ENCODE results near the gene STK4. TPM values are rescaled to one million over a fixed set of nuclear protein-coding genes. Genes with fewer than 3 reads are reported as not detected.

Gene STK4
- total RNA-seq, 2 donors from 2014 or later, result 271 to 280 TPM

DNA sequence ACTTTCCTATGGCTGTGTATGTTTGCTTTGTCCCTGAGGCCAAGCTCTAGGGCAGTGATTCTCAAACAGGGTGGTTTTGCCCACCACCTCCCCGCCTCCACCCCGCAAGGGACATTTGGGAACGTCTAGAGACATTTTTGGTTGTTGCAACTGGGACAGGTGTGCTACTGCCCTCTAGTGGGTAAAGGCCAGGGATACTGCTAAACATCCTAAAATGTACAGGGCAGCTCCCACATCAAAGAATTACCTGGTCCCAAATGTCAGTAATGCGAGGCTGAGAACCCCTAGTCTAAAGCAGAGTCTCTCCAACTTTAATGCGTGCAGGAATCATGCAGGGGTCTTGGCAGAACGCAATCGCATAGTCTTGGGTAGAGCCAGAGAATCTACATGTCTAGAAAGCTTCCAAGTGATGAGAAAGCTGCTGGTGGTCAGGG lies 129.5 kb downstream of the STK4 start:
- ATAC-seq (peak; percentile 72), DNase-seq (peak in 2 of 3 donors; percentile 22 to 36)
- Mint-ChIP-seq H3K27ac (no peak overlapping the region), H3K36me3 (ENCODE audit: low read depth) (no peaks in the 10 kb centered on the region), H3K27me3 (peaks cover 35% of the 10 kb centered on the region), H3K4me3 (no peak overlapping the region), H3K4me1 (peaks cover 11% of the 10 kb centered on the region)
- no peaks in the 10 kb centered on the region for H3K9me3 ChIP-seq (ENCODE audit: control insufficient read depth, low read length, poor library complexity, severe bottlenecking)

GRCh38 chr20:45096781-45097180 lies 130.5 kb downstream of the STK4 start:
- H3K4me3 Mint-ChIP-seq, result peak overlapping the region; percentile 77

GRCh38 chr20:45097485-45098102 lies 131.3 kb downstream of the STK4 start:
- Mint-ChIP-seq H3K36me3 (ENCODE audit: low read depth) (no peaks in the 10 kb centered on the region), H3K4me3 (peak overlapping the region; percentile 81), H3K4me1 (peaks cover 14% of the 10 kb centered on the region), H3K27ac (no peak overlapping the region), H3K27me3 (peaks cover 41% of the 10 kb centered on the region)
- peak; percentile 69 for ATAC-seq
- DNase-seq, result no peak
- no peaks in the 10 kb centered on the region for H3K9me3 ChIP-seq (ENCODE audit: control insufficient read depth, low read length, poor library complexity, severe bottlenecking)

More at GRCh38 chr20:45096781-45097180, 130.5 kb downstream of the STK4 start:
- DNase-seq, result no peak
- Mint-ChIP-seq H3K27me3 (peaks cover 41% of the 10 kb centered on the region), H3K27ac (no peak overlapping the region), H3K4me1 (peaks cover 15% of the 10 kb centered on the region), H3K36me3 (ENCODE audit: low read depth) (no peaks in the 10 kb centered on the region)
- H3K9me3 ChIP-seq (ENCODE audit: control insufficient read depth, low read length, poor library complexity, severe bottlenecking), result no peaks in the 10 kb centered on the region
- no peak for ATAC-seq

DNA sequence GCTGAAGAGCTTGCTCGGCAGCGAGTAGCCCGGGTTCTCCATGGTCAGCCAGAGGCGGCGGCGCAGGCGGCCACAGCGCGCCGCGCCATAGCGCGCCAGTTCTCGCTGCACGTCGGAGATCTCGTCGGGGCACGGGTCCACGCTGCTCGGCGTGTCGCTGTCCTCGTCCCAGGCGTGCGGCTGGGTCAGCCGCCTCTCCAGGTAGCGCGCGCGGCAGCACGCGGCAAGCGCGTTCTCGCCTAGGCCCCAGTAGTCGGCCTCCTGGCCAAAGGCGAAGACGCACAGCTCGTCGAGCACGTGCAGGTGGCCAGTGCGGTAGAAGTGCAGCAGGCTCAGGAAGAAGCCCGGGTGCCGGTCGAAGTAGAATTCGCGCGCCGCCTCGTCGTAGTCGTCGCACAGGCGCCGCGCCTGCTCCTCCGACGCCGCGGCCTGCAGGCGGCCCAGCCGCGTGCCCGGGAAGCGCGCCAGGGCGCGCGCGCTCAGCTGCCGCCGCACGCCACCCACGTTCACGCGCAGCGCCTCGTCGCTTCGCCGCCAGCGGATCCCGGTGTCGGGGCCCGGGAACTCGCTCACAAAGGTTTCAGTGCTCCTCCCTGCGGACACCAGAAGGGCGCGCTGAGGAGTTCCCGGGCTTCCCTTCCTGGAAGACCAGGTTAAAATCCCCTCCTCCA lies 131.9 kb downstream of the STK4 start:
- H3K4me1 Mint-ChIP-seq, result peaks cover 12% of the 10 kb centered on the region
- DNase-seq (peak in 1 of 3 donors; percentile 18), ATAC-seq (peak; percentile 27)
- no peaks in the 10 kb centered on the region for H3K36me3 Mint-ChIP-seq (ENCODE audit: low read depth)
- H3K4me3 Mint-ChIP-seq, result peak overlapping the region; percentile 47
- H3K27me3 Mint-ChIP-seq, result peaks cover 41% of the 10 kb centered on the region
- H3K9me3 ChIP-seq (ENCODE audit: control insufficient read depth, low read length, poor library complexity, severe bottlenecking), result no peaks in the 10 kb centered on the region
- H3K27ac Mint-ChIP-seq, result no peak overlapping the region

GRCh38 chr20:45100563-45101245 lies 134.4 kb downstream of the STK4 start, which contains the start of gene KCNS1:
KCNS1 (minus strand) TSS chr20:45101127; CDS start chr20:45099236, 1,891 bp downstream.
- peaks cover 46% of the 10 kb centered on the region for H3K27me3 Mint-ChIP-seq

DNA sequence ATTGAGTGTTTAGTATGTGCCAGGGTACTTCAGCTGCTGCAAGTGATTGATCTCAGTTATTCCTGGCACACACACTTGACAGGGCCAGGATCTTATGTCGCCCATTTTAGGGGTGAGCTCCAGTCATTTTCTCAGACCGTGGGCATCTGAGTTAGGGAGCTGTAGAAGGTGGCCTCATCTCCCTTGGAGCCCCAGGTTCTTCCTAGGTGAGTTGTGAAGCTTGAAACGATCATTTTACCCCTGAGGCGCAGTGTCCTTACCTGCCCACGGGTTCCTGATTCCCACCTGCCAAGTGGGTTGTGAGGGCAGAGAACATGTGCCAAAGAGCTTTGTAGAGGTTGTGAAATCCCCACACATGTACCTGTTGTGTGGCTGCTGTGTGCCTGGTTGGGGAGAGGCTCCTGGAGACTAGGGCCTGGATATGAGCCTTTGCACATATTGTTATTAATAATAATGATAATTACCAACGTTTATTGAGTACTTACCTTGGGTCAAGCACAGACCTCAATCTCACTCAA lies 135.1 kb downstream of the STK4 start:
- DNase-seq, result no peak
- Mint-ChIP-seq H3K4me1 (peaks cover 12% of the 10 kb centered on the region), H3K36me3 (ENCODE audit: low read depth) (no peaks in the 10 kb centered on the region), H3K27me3 (peaks cover 46% of the 10 kb centered on the region), H3K4me3 (no peak overlapping the region), H3K27ac (no peak overlapping the region)
- H3K9me3 ChIP-seq (ENCODE audit: control insufficient read depth, low read length, poor library complexity, severe bottlenecking), result no peaks in the 10 kb centered on the region
- no peak for ATAC-seq

More at GRCh38 chr20:45100563-45101245, 134.4 kb downstream of the STK4 start, which contains the start of gene KCNS1:
- ATAC-seq, result no peak
- Mint-ChIP-seq H3K27ac (no peak within 1 kb of the TSS), H3K36me3 (ENCODE audit: low read depth) (no peaks in the 10 kb centered on the region), H3K4me3 (no peak within 1 kb of the TSS), H3K4me1 (peaks cover 12% of the 10 kb centered on the region)
- no peaks in the 10 kb centered on the region for H3K9me3 ChIP-seq (ENCODE audit: control insufficient read depth, low read length, poor library complexity, severe bottlenecking)
- no peak for DNase-seq

GRCh38 chr20:45103072-45103471 lies 136.8 kb downstream of the STK4 start:
- H3K9me3 ChIP-seq (ENCODE audit: control insufficient read depth, low read length, poor library complexity, severe bottlenecking), result no peaks in the 10 kb centered on the region
- Mint-ChIP-seq H3K36me3 (ENCODE audit: low read depth) (peaks cover 2% of the 10 kb centered on the region), H3K4me3 (no peak overlapping the region), H3K4me1 (peaks cover 7% of the 10 kb centered on the region), H3K27me3 (peaks cover 33% of the 10 kb centered on the region), H3K27ac (no peak overlapping the region)
- no peak for DNase-seq
- ATAC-seq, result no peak

GRCh38 chr20:45104786-45105185 lies 138.5 kb downstream of the STK4 start:
- H3K4me3 Mint-ChIP-seq, result no peak overlapping the region
- H3K27ac Mint-ChIP-seq, result no peak overlapping the region
- H3K36me3 Mint-ChIP-seq (ENCODE audit: low read depth), result peaks cover 2% of the 10 kb centered on the region
- H3K4me1 Mint-ChIP-seq, result peaks cover 7% of the 10 kb centered on the region
- no peaks in the 10 kb centered on the region for H3K9me3 ChIP-seq (ENCODE audit: control insufficient read depth, low read length, poor library complexity, severe bottlenecking)
- ATAC-seq (no peak), DNase-seq (no peak)
- peaks cover 25% of the 10 kb centered on the region for H3K27me3 Mint-ChIP-seq

GRCh38 chr20:45105317-45105716 lies 139.0 kb downstream of the STK4 start:
- DNase-seq, result no peak
- peaks cover 2% of the 10 kb centered on the region for H3K36me3 Mint-ChIP-seq (ENCODE audit: low read depth)
- H3K9me3 ChIP-seq (ENCODE audit: control insufficient read depth, low read length, poor library complexity, severe bottlenecking), result no peaks in the 10 kb centered on the region
- no peak overlapping the region for H3K4me3 Mint-ChIP-seq
- peaks cover 21% of the 10 kb centered on the region for H3K27me3 Mint-ChIP-seq
- H3K27ac Mint-ChIP-seq, result no peak overlapping the region
- H3K4me1 Mint-ChIP-seq, result peaks cover 6% of the 10 kb centered on the region
- no peak for ATAC-seq

GRCh38 chr20:45109634-45110033 lies 143.3 kb downstream of the STK4 start:
- Mint-ChIP-seq H3K27me3 (peaks cover 16% of the 10 kb centered on the region), H3K36me3 (ENCODE audit: low read depth) (peaks cover 2% of the 10 kb centered on the region), H3K4me3 (no peak overlapping the region), H3K4me1 (peaks cover 4% of the 10 kb centered on the region), H3K27ac (no peak overlapping the region)
- DNase-seq (no peak), ATAC-seq (no peak)
- H3K9me3 ChIP-seq (ENCODE audit: control insufficient read depth, low read length, poor library complexity, severe bottlenecking), result no peaks in the 10 kb centered on the region

DNA sequence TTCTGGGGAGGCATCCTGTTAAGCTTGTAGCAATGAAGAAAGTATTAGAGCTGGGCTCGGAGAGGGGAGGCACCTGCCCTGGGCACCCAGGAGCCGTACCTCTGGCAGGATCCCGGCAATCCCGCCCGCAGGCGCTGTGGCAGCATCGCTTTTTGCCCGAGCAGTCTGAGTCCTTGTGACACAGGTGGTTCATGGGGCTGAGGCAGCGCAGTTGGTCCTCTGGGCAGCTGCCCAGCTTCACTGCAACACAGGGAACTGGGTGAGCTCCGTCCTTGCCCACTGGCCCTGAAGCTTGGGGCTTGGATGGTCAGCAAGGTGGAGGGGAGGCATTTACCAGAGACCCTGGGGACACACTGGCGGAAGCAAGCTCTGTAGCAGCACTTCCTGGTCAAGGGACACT lies 144.0 kb downstream of the STK4 start:
- Mint-ChIP-seq H3K4me3 (no peak overlapping the region), H3K27me3 (peaks cover 11% of the 10 kb centered on the region), H3K4me1 (peaks cover 8% of the 10 kb centered on the region), H3K36me3 (ENCODE audit: low read depth) (peaks cover 2% of the 10 kb centered on the region), H3K27ac (no peak overlapping the region)
- no peaks in the 10 kb centered on the region for H3K9me3 ChIP-seq (ENCODE audit: control insufficient read depth, low read length, poor library complexity, severe bottlenecking)
- no peak for DNase-seq
- ATAC-seq, result no peak

GRCh38 chr20:45111285-45111684 lies 145.0 kb downstream of the STK4 start:
- H3K4me3 Mint-ChIP-seq, result no peak overlapping the region
- no peak overlapping the region for H3K27ac Mint-ChIP-seq
- peaks cover 11% of the 10 kb centered on the region for H3K27me3 Mint-ChIP-seq
- DNase-seq, result no peak
- H3K9me3 ChIP-seq (ENCODE audit: control insufficient read depth, low read length, poor library complexity, severe bottlenecking), result no peaks in the 10 kb centered on the region
- H3K4me1 Mint-ChIP-seq, result peaks cover 8% of the 10 kb centered on the region
- peaks cover 2% of the 10 kb centered on the region for H3K36me3 Mint-ChIP-seq (ENCODE audit: low read depth)
- no peak for ATAC-seq

GRCh38 chr20:45111799-45112471 lies 145.6 kb downstream of the STK4 start:
- H3K9me3 ChIP-seq (ENCODE audit: control insufficient read depth, low read length, poor library complexity, severe bottlenecking), result no peaks in the 10 kb centered on the region
- no peaks in the 10 kb centered on the region for H3K36me3 Mint-ChIP-seq (ENCODE audit: low read depth)
- H3K4me3 Mint-ChIP-seq, result no peak overlapping the region
- DNase-seq (no peak), ATAC-seq (no peak)
- H3K4me1 Mint-ChIP-seq, result peaks cover 11% of the 10 kb centered on the region
- H3K27me3 Mint-ChIP-seq, result peaks cover 11% of the 10 kb centered on the region
- H3K27ac Mint-ChIP-seq, result no peak overlapping the region

Data from T-helper 17 cell (primary cell).